Heart left ventricle (tissue), 16 donors: ENCODE data around the gene SEC23B. TPM values are rescaled to one million over a fixed set of nuclear protein-coding genes. Genes with fewer than 3 reads are reported as not detected.

Experiments
- ATAC-seq, 4 donors: fragments of 200-7000 bp; cut with Tn5 transposase; one replicate each; pipeline ENCODE4 v1.9.1; 2020 to 2022; ENCODE audit warnings: moderate library complexity in 4 of 4, mild to moderate bottlenecking in 3 of 4, moderate number of reproducible peaks in 1 of 4
- DNase-seq, 5 donors: peaks; one replicate each; pipeline ENCODE4 v3.0.0-alpha.2; 2020
- H3K27ac ChIP-seq, 12 donors: fragments of 200-600 bp; sonication (generic) in 4 of 12; one replicate each; pipeline versions ENCODE4 v1.5.0 to v1.8.0; 2016 to 2022; ENCODE audit warnings: mild to moderate bottlenecking in 2 of 12
- H3K27me3 ChIP-seq, 9 donors: fragments of 200-600 bp; sonication (generic) in 2 of 9; one replicate each; pipeline versions ENCODE4 v1.5.1 to v1.8.0; 2016 to 2022; ENCODE audit warnings: mild to moderate bottlenecking in 3 of 9
- H3K36me3 ChIP-seq, 9 donors: fragments of 200-600 bp; sonication (generic) in 2 of 9; one replicate each; pipeline versions ENCODE4 v1.5.0 to v1.8.0; 2018 to 2022; ENCODE audit warnings: mild to moderate bottlenecking in 2 of 9
- H3K4me1 ChIP-seq, 12 donors: fragments of 200-600 bp; sonication (generic) in 4 of 12; one replicate each; pipeline versions ENCODE4 v1.5.0 to v1.8.0; 2016 to 2022; ENCODE audit warnings: mild to moderate bottlenecking in 3 of 12
- H3K4me3 ChIP-seq, 12 donors: fragments of 200-600 bp; sonication (generic) in 4 of 12; one replicate each; pipeline versions ENCODE4 v1.5.0 to v1.8.0; 2017 to 2022; ENCODE audit warnings: mild to moderate bottlenecking in 9 of 12, moderate library complexity in 4 of 12
- H3K9me3 ChIP-seq, 12 donors: fragments of 200-600 bp; sonication (generic) in 4 of 12; one replicate each; pipeline versions ENCODE4 v1.5.0 to v1.8.0; 2016 to 2022; ENCODE audit warnings: mild to moderate bottlenecking in 1 of 12
- CTCF ChIP-seq, 12 donors: fragments of 200-600 bp; sonication (generic) in 4 of 12; IDR thresholded peaks; one replicate each; pipeline versions ENCODE4 v1.5.0 to v1.8.0; 2018 to 2022; ENCODE audit warnings: antibody characterized with exemption in 12 of 12, mild to moderate bottlenecking in 5 of 12
- POLR2A ChIP-seq, 2 donors: fragments of 450-650 bp; IDR thresholded peaks; one replicate each; pipeline ENCODE4 v1.6.1; 2017; ENCODE audit warnings: antibody characterized with exemption in 2 of 2, mild to moderate bottlenecking in 2 of 2, moderate library complexity in 2 of 2
- WGBS, 4 donors: extraction: QIAGEN DNeasy Blood & Tissue Kit in 2 of 4; methylation state at CpG; one replicate each; pipeline versions ENCODE4 v1.1.5 to v1.1.7; 2013 to 2018; 5-methylcytosine and 5-hydroxymethylcytosine counted together
- intact Hi-C, 10 donors: fragments of 100-400 bp; cut with DNase I; formaldehyde crosslinking; loops; one replicate each; pipeline versions ENCODE4 v1.11.1 to v1.14.2; 2022
- microRNA counts, 2 donors: library from miRNA; unstranded; fragments of <30 nt; microRNA quantifications; one replicate each; lab custom pipeline; 2016
- microRNA-seq, 4 donors: library from miRNA; unstranded; fragments of <30 nt; microRNA quantifications; one replicate each; pipeline versions ENCODE4 to v1.2.0, GENCODE V29; 2017 to 2020
- polyA plus RNA-seq, 2 donors: library from polyadenylated mRNA; stranded (reverse); fragments of 200-250 nt; gene quantifications; one replicate each; pipeline ENCODE4 v1.2.3, GENCODE V29; 2013
- total RNA-seq, 9 donors: library from RNA; depleted of rRNA in 2 of 9; stranded (reverse); fragments of >200 nt in 2 of 9; fragmentation: NEBNext Ultra II Directional in 3 of 9; extraction: Animal tissue kit (Norgen Biotek cat#: 25700) in 3 of 9; gene quantifications; one replicate each; pipeline versions ENCODE4 v1.1.0 to v1.2.4, GENCODE V29; 2016 to 2023
- donor health status: ischemic (EF 13 %, LVEDD 7.1; RV severe dilation, severe dysfunction).
- donor health status: healthy with polysubstance abuse.
- donor health status: DM: no; HTN: yes; CAD: no.
- donor health status: DM: no; HTN: no; CAD: no.
- donor health status: ischemic (EF 25% LVEDD 6.9; RV normal size, moderate dysfunction).
- donor health status: ischemic (EF 25% LVEDD 5.7; RV mildly dilated, moderate dysfunction).
- donor health status: healthy.
- donor health status: DM: yes; HTN: yes; CAD: no.
- donor health status: ischemic (EF 35%, LVEDD 5.7; RV mildly dilated, moderate dysfunction).
- donor health status: nonischemic (EF 11% LVEDD 7.7; RV severe dilation, severe dysfunction).
- donor health status: DM: yes; HTN: yes; CAD: no.
- donor health status: PGD.
- donor health status: ischemic (EF 29% LVEDD 5.4; RV normal size, mild dysfunction).
- donor health status: nonischemic (EF 23%, LVEDD 6.1; RV moderate dilation, normal function).

The SEC23B gene
- total and polyA plus RNA-seq, 11 donors, result 1.8 to 29.2 (median 11.9) TPM

GRCh38 chr20:18588574-18588933 lies 80.8 kb downstream of the SEC23B start:
- H3K9me3 ChIP-seq, result peaks cover 0 to 5% (median 0%) of the 10 kb centered on the region in 12 donors
- DNase-seq (no peak), ATAC-seq (no peak)
- H3K4me1 ChIP-seq, result peaks cover 0 to 16% (median 6%) of the 10 kb centered on the region in 12 donors
- peak overlapping the region; percentile 71 to 98 (median 88) for H3K4me3 ChIP-seq
- H3K27me3 ChIP-seq, result no peaks in the 10 kb centered on the region
- TF ChIP-seq CTCF (IDR thresholded peaks at IDR 0.05), result no peak
- no peak for TF ChIP-seq POLR2A (IDR thresholded peaks at IDR 0.05)
- H3K36me3 ChIP-seq, result peaks cover 0 to 1% (median 0%) of the 10 kb centered on the region in 9 donors
- WGBS, 4 donors, result 6 to 10% (median 9%) methylated on average over 18 of the region's 18 CpGs
- H3K27ac ChIP-seq, result peak overlapping the region in 8 of 12 donors; percentile 77 to 90 (median 80)
- intact Hi-C loops, result loop anchor here in 3 of 10 donors (10.0 kb wide), 3 partner anchors 206 to 1074 kb away; partner anchors contain the start of gene ZNF133 (in 1 of the 3)

GRCh38 chr20:18589941-18590674 lies 82.4 kb downstream of the SEC23B start:
- H3K4me3 ChIP-seq, result no peak overlapping the region
- peaks cover 0 to 17% (median 5%) of the 10 kb centered on the region in 9 donors for H3K36me3 ChIP-seq
- TF ChIP-seq CTCF (IDR thresholded peaks at IDR 0.05), result no peak
- no peak for TF ChIP-seq POLR2A (IDR thresholded peaks at IDR 0.05)
- no peaks in the 10 kb centered on the region for H3K27me3 ChIP-seq
- 87 to 90% (median 90%) methylated on average over 8 of the region's 8 CpGs for WGBS, 4 donors
- H3K9me3 ChIP-seq, result peaks cover 0 to 5% (median 0%) of the 10 kb centered on the region in 12 donors
- no peak overlapping the region for H3K27ac ChIP-seq
- DNase-seq (no peak), ATAC-seq (no peak)
- intact Hi-C loops, result loop anchor here in 3 of 10 donors (10.0 kb wide), 3 partner anchors 205 to 1075 kb away; partner anchors contain the start of gene ZNF133 (in 1 of the 3)
- peaks cover 0 to 16% (median 6%) of the 10 kb centered on the region in 12 donors for H3K4me1 ChIP-seq

GRCh38 chr20:18596270-18596669 lies 88.5 kb downstream of the SEC23B start:
- DNase-seq (no peak), ATAC-seq (no peak)
- no peaks in the 10 kb centered on the region for H3K27me3 ChIP-seq
- intact Hi-C loops, result no loop called here
- H3K4me3 ChIP-seq, result no peak overlapping the region
- no peak overlapping the region for H3K27ac ChIP-seq
- H3K4me1 ChIP-seq, result no peaks in the 10 kb centered on the region
- TF ChIP-seq POLR2A (IDR thresholded peaks at IDR 0.05) (no peak), CTCF (IDR thresholded peaks at IDR 0.05) (no peak)
- no peaks in the 10 kb centered on the region for H3K9me3 ChIP-seq
- peaks cover 0 to 71% (median 34%) of the 10 kb centered on the region in 9 donors for H3K36me3 ChIP-seq

GRCh38 chr20:18609741-18610140 lies 102.0 kb downstream of the SEC23B start:
- Histone ChIP-seq H3K36me3 (peaks cover 0 to 32% (median 0%) of the 10 kb centered on the region in 9 donors), H3K4me3 (no peak overlapping the region), H3K4me1 (peaks cover 0 to 3% (median 0%) of the 10 kb centered on the region in 12 donors), H3K27me3 (no peaks in the 10 kb centered on the region), H3K27ac (no peak overlapping the region), H3K9me3 (no peaks in the 10 kb centered on the region)
- DNase-seq (no peak), ATAC-seq (no peak)
- TF ChIP-seq CTCF (IDR thresholded peaks at IDR 0.05) (no peak), POLR2A (IDR thresholded peaks at IDR 0.05) (no peak)
- intact Hi-C loops, result no loop called here

MicroRNAs within 50 kb of the gene (microRNA counts, 767-probe panel; counts per million panel counts)
- microRNA hsa-miR-3192 (lab: Ali Mortazavi, UCI), result 0 to 71.6 counts per million in 2 donors

Small RNAs within 50 kb of the gene (microRNA-seq; reads per million reads assigned to microRNA genes)
- 0 to 1.5 (median 0.21) reads per million in 4 donors for gene MIR3192

Other genes with a start within 250 kb of the SEC23B start
- 1 to 10 TPM; 4.0 to 9.8 (median 6.3) TPM for gene ZNF133, start 219.4 kb upstream of the SEC23B start, total RNA-seq
- gene ZNF133, start 219.4 kb upstream of the SEC23B start, polyA plus RNA-seq, result 1 to 10 TPM; 5.9 to 6.7 TPM
- gene DZANK1, start 40.9 kb upstream of the SEC23B start, total RNA-seq, result 1 to 10 TPM in 4 of 9 donors, under 1 TPM in 4, not detected in 1; 0.46 to 2.0 (median 0.85) TPM
- gene DZANK1, start 40.9 kb upstream of the SEC23B start, polyA plus RNA-seq, result under 1 TPM; 0.72 to 0.97 TPM
- gene POLR3F, start 40.5 kb upstream of the SEC23B start, total RNA-seq, result 10 to 100 TPM in 1 of 9 donors, 1 to 10 TPM in 8; 5.9 to 12.0 (median 8.0) TPM
- gene POLR3F, start 40.5 kb upstream of the SEC23B start, polyA plus RNA-seq, result 10 to 100 TPM in 1 of 2 donors, 1 to 10 TPM in 1; 5.2 to 11.2 TPM
- gene RBBP9, start 10.7 kb upstream of the SEC23B start, total RNA-seq, result 1 to 10 TPM; 4.6 to 9.1 (median 6.2) TPM
- gene RBBP9, start 10.7 kb upstream of the SEC23B start, polyA plus RNA-seq, result 1 to 10 TPM; 2.1 to 5.2 TPM
- 100 to 1,000 TPM in 6 of 9 donors, 10 to 100 TPM in 3; 80.1 to 224 (median 103) TPM for gene SMIM26, start 59.5 kb downstream of the SEC23B start, total RNA-seq
- 100 to 1,000 TPM; 190 to 274 TPM for gene SMIM26, start 59.5 kb downstream of the SEC23B start, polyA plus RNA-seq
- 10 to 100 TPM; 12.1 to 20.8 (median 15.6) TPM for gene DTD1, start 80.1 kb downstream of the SEC23B start, total RNA-seq
- 10 to 100 TPM in 1 of 2 donors, 1 to 10 TPM in 1; 8.0 to 30.3 TPM for gene DTD1, start 80.1 kb downstream of the SEC23B start, polyA plus RNA-seq